ENCODE data around the gene WDR36. TPM values are rescaled to one million over a fixed set of nuclear protein-coding genes. Genes with fewer than 3 reads are reported as not detected.

WDR36 gene
- total and polyA plus RNA-seq, 2 of the 8 experiments (the other 6 are each of a cell fraction or from before 2014, with no cell fraction given): 9.3 to 41.8 TPM

GRCh38 chr5:111168608-111169007 is 76.5 kb downstream of the WDR36 start:
- Histone ChIP-seq H3K27ac (ENCODE audit: low read depth, low read length) (no peak overlapping the region), H2BK120ac (replicated peaks; ENCODE audit: low read depth, low read length) (no peak overlapping the region), H3K4ac (replicated peaks; ENCODE audit: insufficient read length, low read depth, low read length) (no peak overlapping the region), H3K9ac (replicated peaks in 1 of 4; ENCODE audit: extremely low read depth in 1 of 4, low read depth in 3 of 4, low read length in 3 of 4) (no peak overlapping the region), H3K79me1 (ENCODE audit: low read depth, low read length) (no peaks in the 10 kb centered on the region), H3K18ac (ENCODE audit: extremely low read depth, low read length) (no peak overlapping the region), H3K4me3 (ENCODE audit: extremely low read depth in 1 of 4, insufficient read depth in 2 of 4, low read depth in 3 of 4, low read length in 4 of 4) (no peak overlapping the region), H4K8ac (ENCODE audit: extremely low read depth, insufficient read depth, low read length) (no peak overlapping the region), H3K36me3 (ENCODE audit: control insufficient read depth in 2 of 4, insufficient read depth in 4 of 4, low read length in 3 of 4) (no peaks in the 10 kb centered on the region), H3K27me3 (replicated peaks in 1 of 4; ENCODE audit: control insufficient read depth in 3 of 4, extremely low read depth in 1 of 4, insufficient read depth in 3 of 4, low read length in 3 of 4) (no peaks in the 10 kb centered on the region), H2AFZ (ENCODE audit: low read length) (no peak overlapping the region; the same call in 1 of the 2 replicates), H2BK5ac (ENCODE audit: low read depth, low read length) (no peak overlapping the region), H3K14ac (ENCODE audit: insufficient read length) (no peak overlapping the region), H4K20me1 (replicated peaks in 1 of 2; ENCODE audit: control insufficient read depth in 1 of 2, insufficient read depth in 2 of 2, low read length in 2 of 2) (no peaks in the 10 kb centered on the region), H3K4me1 (replicated peaks in 1 of 4; ENCODE audit: control insufficient read depth in 3 of 4, insufficient read depth in 4 of 4, low read length in 3 of 4) (peaks cover 0 to 3% (median 0%) of the 10 kb centered on the region in 4 experiments; a peak in 2 of 7 replicates), H3K9me3 (ENCODE audit: insufficient read depth in 2 of 2, low read depth in 1 of 2, low read length in 1 of 2) (no peaks in the 10 kb centered on the region), H3K79me2 (ENCODE audit: control insufficient read depth in 1 of 2, insufficient read depth in 2 of 2, low read length in 2 of 2) (no peaks in the 10 kb centered on the region), H4K91ac (replicated peaks; ENCODE audit: insufficient read length, low read length) (no peak overlapping the region), H3K4me2 (ENCODE audit: insufficient read depth in 1 of 2, low read depth in 2 of 2, low read length in 2 of 2) (no peak overlapping the region), H2BK12ac (ENCODE audit: low read depth, low read length) (no peak overlapping the region), H2BK15ac (ENCODE audit: low read length) (no peak overlapping the region), H3K23me2 (ENCODE audit: low read depth, low read length) (no peaks in the 10 kb centered on the region; the same call in 1 of the 2 replicates), H2BK20ac (ENCODE audit: low read length) (no peak overlapping the region), H3K23ac (ENCODE audit: insufficient read length) (no peak overlapping the region), H4K5ac (ENCODE audit: insufficient read length, low read depth, low read length) (no peak overlapping the region), H3K56ac (replicated peaks; ENCODE audit: insufficient read length, low read depth, low read length) (no peak overlapping the region), H2AK5ac (ENCODE audit: low read depth, low read length) (no peak overlapping the region)
- ChIA-PET CTCF (ENCODE audit: partially characterized antibody) (interaction anchor here (1.2 to 6.7 kb wide), 8 partner anchors 10 to 342 kb away, joined by 4 to 73 read pairs (median 4); no protein-coding TSS in a partner anchor), POLR2A (ENCODE audit: partially characterized antibody) (no interaction called here)
- DNase-seq (ENCODE audit: low read depth in 1 of 2, low spot score in 2 of 2) (no peak), FAIRE-seq (no peak)
- 0% methylated on average over 1 of the region's 1 CpG; no CpG with 5 or more reads in 1 of the 2 experiments for WGBS, 2 experiments (ENCODE audit: extremely low coverage in 1 of 2, insufficient coverage in 1 of 2, insufficient read length in 1 of 2, insufficient replicate concordance in 2 of 2, low coverage in 1 of 2, low lambda C conversion rate in 2 of 2, missing lambda C conversion rate in 1 of 2)
- TF ChIP-seq RFX5 (IDR thresholded peaks at IDR 0.05; ENCODE audit: borderline replicate concordance, low read depth, low read length) (no peak), CREB1 (IDR thresholded peaks at IDR 0.05) (no peak), USF2 (IDR thresholded peaks at IDR 0.05; ENCODE audit: low read length) (no peak), PHF8 (conservative IDR thresholded peaks at IDR 0.05; ENCODE audit: low read depth, low read length) (no peak), SIRT6 (IDR thresholded peaks at IDR 0.05; ENCODE audit: low read length) (no peak), NRF1 (IDR thresholded peaks at IDR 0.05; ENCODE audit: low read depth, low read length) (no peak), MAFK (IDR thresholded peaks at IDR 0.05; ENCODE audit: low read depth, low read length) (no peak), BCL11A (IDR thresholded peaks at IDR 0.05; ENCODE audit: low read depth in 2 of 2, low read length in 2 of 2) (no peak), SIN3A (conservative IDR thresholded peaks at IDR 0.05 in 1 of 2, IDR thresholded peaks at IDR 0.05 in 1 of 2; ENCODE audit: low read depth in 1 of 2, low read length in 2 of 2) (no peak), CHD1 (IDR thresholded peaks at IDR 0.05; ENCODE audit: low read depth, low read length) (no peak), KDM4A (IDR thresholded peaks at IDR 0.05; ENCODE audit: low read depth, low read length, severe bottlenecking) (no peak), RBBP5 (IDR thresholded peaks at IDR 0.05; ENCODE audit: borderline replicate concordance, low read depth, low read length) (no peak), SIX5 (IDR thresholded peaks at IDR 0.05; ENCODE audit: low read depth, low read length) (no peak), SP2 (IDR thresholded peaks at IDR 0.05; ENCODE audit: low read length) (no peak)
